Stimulated activated CD4-positive, alpha-beta T cell treated with anti-CD3 and anti-CD28 coated beads, Interleukin-1b, Interleukin-23, amount 100 ng/mL, for 4 hours (primary cell): ENCODE measurements around the gene SPSB4.
"Not testable (repeated sequence)": the region's sequence is repeated elsewhere in the genome, so short reads cannot be mapped to it uniquely, and the experiment has no call there.

Experiments
- DNase-seq, 2 donors: peaks; one replicate each; pipeline ENCODE4 v3.0.0-alpha.2; 2020; ENCODE audit warnings: low read depth in 2 of 2

Gene SPSB4

DNA sequence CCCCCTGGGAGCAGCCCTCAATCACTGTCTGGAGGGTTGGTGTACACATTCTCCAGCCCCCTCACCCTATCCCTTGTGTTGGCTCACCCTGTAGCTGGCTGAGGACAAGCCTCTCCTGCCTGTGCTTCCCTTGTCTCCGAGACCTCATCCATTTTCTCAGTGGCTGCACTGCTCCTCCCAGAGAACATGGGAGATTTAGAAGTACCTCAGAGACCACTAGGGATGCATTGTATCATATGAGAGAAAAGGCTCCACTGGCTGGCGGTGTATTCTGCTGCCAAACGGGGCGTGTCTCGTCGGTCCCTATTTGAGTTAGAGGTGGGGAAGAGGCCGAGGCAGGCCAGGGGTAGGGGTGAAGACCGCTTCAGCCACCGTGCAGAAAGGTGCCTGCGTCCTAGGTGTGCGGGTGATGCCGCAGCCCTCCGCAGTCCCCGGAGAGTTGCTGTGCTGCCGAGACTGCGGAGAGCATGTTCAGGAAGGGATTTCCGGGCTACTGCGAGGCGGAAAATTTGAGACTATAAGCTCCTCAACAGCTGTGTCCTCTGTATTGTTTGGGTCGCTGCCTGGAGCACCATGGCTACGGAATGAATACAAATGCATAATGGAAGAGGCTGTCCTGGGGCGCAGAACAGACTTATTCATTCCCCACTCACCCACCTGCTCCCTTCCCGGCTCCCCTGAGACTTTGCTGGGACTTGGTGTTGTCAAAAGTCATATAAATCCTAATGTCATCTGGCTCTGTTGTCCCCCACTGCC is 43.8 kb downstream of the SPSB4 start:
- DNase-seq: no peak

DNA sequence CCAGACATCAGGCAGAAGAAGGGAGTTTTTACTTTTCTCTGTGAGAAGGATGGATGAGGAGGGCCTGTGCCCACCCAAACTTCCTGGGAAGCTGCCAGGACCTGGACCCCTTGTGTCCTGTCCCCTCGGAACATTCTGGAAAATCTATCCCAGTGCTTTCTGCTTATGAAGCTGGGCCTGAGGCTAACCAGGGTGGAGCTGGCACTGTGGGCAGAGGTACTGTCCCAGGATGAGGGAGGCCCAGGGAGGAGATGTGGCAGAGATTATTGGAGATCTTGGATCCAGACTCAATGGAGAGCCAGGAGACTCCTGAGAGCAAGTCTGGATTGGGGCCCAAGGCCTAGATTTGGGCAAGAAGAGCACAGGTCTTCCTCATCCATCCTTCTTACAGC is 44.4 kb downstream of the SPSB4 start:
- DNase-seq: no peak

DNA sequence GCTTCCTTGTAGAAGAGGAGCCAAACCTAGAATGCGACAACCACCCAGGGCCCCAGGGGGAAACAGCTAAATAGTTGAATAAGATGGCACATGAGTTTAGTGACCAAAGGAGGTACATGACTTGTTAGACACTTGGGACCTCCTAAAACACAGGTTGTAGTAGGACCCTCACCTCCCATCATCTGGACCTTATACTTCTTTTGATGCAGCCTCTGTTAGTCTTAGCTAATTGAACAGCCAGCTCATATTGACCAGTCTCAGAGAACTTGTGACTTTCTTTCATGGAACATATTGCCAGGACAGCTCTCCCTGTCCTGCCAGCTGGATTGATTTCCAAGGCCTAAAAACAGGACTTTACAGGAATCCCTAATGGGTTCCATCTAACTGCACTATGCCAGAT is 45.0 kb downstream of the SPSB4 start:
- DNase-seq: no peak

DNA sequence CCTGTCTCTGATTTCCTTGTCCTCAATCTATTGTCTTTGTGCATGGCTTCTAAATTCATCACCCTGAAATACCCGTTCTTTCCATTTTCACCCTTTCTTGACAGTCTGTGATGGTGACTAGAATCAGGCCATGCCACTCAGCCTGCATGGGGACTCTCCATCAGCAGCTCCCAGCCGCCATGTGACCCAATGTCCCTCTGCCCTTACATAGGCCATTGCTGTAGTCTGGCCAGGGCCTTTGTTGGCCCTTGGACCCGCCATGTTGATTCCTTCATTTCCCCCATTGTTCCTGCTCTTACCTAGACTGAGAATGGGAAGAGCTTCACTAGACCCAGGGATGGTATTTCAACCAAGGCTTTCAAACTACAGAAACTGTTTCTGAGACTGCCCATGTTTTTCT is 45.8 kb downstream of the SPSB4 start:
- no peak for DNase-seq

DNA sequence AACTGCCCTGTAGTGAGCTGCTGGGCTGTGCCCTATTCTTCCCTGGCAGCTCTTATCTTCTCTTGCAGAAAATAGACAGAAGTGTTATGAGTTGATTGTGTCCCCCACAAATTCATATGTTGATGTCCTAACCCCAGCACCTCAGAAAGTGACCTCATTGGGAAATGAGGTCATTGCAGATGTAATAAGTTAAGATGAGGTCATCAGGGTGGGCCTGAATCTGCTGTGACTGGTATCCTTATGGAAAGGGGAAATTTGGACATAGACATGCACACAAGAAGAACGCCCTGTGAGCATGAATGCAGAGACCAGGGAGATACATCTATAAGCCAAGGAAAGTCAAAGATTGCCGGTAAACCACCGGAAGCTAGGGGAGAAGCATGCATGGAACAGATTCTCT is 49.0 kb downstream of the SPSB4 start:
- no peak for DNase-seq

DNA sequence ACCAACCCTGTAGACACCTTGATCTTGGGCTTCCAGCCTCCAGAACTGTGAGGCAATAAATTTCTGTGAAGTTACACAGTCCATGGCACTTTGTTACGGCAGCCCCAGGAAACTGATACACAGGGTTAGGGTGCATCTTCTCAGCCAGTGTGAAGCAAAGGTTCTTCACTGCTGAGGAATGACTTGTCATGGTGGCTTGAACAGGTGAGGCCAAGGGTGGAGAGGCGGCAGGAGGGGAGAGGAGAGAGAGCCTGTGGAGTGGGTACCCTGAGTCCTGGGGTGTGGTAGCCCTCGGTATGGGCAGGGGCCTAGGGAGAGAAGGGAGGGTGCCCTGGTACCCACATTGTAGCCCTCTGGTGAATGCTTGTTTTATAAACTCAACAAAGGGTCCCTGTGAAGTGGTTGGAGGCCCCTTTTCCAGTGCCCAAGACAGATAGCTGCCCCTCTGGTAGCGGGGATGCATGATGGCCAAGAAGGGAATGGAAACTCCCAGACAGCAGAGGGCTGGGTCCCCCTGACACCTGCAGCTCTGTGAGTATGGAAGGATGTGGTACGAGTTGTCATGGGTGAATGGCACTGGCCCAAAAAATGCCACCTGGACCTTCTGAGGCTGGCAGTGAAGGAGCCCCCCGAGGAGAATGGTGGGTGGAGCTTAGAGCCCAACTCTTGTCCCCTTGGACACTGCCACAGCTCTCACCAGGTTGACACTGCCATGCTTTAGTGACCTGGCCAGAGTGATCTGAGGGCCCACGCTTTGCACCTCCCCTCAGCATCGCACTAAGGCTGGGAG is 49.6 kb downstream of the SPSB4 start:
- DNase-seq: no peak

DNA sequence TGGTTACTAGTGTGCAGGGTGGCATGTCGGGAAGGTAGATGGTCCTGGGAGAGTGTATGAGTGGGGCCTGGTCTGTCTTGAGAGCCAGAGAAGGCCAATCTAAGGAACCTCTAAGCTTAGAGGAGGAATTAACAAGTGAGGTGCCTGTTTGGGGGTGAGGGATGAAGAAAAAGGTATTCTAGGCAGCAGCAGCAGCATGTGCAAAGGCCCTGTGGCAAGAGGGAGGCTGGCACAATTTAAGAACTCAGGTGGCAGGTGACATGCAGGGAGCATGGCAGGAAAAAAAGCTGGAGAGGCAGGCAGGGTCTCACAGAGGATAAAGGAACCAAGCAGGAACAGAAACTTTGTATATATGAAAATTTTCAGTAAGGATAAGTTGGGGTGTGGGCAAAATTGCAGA is 51.2 kb downstream of the SPSB4 start:
- DNase-seq: no peak

DNA sequence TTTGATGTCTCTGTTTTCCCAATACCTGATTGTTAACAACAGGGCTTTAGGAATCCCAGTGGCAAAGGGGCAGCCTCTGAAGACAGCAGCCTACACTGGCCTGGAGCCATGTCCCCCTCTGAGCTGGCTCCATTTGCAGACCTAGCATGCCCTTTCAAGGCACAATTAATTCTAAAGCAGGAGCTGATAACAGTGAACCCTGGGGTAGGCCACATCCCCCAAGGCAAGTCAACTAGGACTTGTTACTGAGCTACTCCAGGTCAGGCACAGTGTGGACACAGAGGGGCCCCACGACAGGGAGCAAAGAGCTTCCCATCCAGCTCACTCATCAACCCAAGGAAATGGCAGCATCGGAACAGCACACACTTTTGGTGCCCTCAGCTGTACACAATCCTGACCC is 51.9 kb downstream of the SPSB4 start:
- DNase-seq: no peak

DNA sequence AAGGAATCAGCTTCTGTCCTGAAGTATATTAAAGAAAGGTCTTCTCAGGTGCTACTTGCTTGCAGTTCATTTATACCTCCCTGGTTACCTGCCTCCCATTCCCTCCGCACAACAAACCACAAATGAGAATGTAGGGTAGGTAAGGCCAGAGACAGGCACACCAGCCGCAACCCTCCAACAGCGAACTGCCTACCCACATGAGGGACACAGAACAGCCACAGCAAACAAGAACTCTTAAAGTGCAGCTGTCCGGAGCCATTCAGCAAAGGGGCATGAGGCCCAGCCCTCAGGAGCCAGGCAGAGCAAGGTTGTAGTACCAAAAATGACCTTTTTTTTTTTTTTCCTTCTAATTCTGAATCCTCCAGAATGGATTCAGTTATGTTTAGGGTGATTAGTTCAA is 52.4 kb downstream of the SPSB4 start:
- no peak for DNase-seq

DNA sequence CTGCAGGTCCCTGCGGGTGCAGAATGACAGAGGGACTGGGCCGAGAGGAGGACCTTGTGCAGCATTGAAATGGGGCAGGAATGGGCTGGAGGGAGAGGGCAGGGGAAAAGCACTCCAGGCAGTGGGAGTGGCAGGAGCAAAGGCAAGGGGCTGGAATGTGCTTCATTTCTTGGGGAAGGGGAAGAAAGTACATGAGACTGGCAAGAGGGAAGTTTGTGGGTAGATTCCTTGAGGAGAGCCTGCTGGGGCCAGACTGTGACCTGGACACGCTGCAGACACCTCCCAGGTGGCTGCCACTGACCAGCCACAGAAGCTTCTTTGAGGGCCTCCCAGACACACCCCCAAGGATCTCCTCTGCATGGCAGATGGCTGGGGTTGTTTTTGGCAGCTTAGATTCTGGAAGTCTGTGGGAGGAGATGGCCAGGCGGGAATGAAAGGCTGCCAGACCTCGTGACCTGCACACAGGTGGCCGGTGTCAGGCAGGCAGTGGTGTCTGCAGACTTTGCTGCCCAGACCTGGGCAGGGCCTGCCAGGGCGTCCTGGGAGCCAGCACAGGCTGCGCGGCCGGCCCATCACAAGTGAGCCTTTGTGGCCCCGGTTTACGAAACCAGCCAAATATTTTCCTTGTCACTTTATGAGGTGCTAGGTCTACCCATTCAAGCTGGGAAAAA is 53.1 kb downstream of the SPSB4 start:
- no peak for DNase-seq

DNA sequence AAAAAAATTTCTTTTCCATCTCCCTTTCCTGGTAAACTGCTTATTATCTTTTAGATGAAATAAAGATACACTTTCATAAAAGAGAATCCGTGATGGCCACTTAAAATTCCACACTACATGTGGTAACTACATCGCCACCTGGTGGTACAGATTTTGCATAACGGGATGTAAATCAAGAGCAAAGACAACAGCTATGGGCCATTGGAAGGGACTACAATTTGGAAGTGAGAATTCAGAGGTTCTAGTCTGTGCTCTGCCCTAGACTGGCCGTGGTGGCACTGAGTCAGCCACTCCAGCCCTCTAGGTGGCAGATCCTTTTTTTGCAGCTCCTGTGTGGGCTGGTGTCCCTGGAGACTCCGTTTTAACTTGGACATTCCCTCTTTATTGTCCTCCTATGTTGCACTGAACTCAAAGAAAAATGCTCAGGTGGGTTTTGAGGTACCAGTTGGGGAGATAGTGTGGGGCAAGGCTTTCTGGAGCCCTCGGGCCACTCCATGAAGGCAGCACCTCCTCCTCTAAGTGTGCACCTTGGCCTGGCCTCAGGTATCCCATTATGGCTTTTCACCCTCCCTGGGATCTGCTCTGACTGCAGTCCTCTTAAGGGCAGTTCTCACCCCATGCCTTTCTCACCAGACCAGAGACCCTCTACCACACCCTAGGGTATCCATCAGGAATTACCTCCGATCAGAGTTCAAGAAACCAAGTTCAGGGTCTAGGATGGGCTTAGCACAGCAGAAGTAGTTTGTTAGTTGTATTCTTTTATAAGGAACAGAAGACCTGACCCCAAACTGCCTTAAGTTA is 54.9 kb downstream of the SPSB4 start:
- DNase-seq: peak; percentile 7 to 42

DNA sequence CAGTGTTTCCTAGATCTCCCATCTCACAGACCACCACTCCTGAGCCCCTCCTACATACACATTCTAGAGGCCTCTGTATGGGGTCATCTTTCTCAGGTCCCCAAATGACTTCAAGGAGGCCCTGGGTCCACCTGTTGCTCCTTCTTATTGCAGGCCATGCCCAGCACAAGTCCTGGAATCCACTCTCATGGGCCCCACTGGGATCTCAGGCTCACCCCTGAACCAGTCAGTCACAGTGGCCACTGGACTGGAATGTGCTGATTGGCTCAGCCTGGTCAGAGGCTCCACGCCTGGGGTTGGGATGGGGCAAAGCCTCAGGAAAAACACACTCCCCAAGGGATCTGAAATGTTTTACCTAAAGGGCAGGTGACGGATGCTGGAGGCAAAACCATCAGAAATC is 55.7 kb downstream of the SPSB4 start:
- DNase-seq: no peak

DNA sequence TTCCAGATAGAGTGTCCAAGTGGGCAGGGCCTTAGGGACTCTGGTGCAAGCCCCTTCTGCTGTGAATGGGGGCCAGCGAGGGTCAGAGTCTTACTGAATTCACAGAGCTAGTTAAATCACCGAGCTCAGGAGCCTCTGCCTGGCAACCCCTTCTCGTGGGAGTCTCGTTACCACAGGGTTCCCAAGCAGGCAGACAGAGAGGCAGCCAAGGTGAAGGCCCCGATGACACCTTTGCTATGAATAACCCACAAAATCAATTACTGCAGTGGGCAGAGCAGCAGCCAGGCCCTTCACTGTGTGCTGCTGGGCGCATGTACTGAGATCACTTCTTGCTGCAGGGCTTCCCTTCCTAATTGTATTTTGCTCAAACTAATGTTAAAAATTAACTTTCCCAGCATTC is 56.9 kb downstream of the SPSB4 start:
- DNase-seq: no peak

DNA sequence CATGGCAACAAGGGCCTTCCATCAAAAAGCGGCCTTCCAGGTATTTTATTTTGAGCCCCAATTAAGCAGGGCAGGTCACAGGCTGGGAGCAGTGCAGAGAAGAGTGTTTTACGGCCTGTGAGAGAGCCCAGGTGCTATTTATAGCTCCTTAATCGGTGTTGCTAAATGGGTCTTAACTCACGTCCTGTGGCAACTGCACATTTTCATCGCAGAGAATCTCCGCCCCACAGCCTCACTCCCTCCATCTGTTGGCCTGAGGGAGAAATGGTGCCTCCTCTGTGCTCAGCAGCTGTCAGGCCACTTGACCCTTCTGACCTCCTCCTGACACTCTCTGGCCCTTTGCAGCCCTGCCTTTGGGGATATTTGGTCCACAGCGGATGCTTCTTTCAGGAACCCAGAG is 58.6 kb downstream of the SPSB4 start:
- DNase-seq: no peak

DNA sequence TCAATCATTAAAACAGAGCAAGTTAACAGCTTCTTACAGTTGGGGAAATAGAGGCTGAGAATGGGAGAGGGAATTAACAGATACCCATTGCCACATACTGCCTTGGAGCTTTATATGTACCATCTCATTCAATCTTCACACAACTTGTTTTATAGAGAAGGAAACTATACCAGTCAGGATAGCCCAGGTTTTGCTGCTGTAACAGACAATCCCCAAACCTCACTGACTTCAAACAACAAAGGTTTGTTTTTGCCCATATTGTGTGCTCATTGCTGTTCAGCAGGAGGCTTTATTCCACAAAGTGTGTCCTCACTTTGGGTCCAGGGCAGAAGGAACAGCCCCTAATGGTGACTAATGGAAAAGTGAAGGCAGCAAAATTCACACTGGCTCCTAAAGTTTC is 59.2 kb downstream of the SPSB4 start:
- no peak for DNase-seq

DNA sequence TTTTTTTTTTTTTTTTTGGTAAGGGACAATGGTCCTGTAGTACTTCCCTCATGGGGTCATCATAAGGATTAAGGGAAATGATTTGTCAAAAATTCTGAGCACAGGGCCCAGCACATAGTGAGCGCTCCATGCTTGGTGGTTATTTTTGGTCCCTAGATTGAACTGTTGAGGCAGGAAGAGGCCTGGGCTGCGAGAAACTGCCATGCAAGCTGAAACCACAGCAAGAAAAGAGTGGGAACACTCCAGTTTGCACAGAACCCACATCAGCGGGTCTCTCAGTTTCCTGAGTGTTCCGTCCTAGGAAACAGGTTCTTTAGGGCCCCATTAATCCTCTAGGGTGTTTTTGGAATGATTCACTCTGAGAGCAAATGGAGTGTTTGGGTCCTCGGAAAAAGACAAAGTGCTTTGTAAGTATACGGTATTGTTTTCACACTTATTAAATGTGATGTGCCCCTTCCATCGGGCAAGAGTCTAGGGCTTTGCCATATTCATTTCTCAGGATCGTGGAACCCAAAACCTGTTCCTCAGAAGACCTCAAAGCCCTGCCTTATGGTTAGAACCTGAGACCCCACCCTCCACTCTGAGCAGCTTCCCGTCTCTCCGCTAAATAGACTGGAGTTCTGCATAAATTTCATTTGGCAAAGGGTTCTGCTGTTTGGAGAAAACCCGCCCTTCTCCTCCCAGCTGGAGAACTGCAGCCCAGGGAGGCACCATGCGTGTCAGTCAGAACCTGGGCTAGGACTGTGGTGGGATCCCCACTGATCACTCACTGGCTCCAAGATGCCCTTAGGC is 60.4 kb downstream of the SPSB4 start:
- DNase-seq: no peak

DNA sequence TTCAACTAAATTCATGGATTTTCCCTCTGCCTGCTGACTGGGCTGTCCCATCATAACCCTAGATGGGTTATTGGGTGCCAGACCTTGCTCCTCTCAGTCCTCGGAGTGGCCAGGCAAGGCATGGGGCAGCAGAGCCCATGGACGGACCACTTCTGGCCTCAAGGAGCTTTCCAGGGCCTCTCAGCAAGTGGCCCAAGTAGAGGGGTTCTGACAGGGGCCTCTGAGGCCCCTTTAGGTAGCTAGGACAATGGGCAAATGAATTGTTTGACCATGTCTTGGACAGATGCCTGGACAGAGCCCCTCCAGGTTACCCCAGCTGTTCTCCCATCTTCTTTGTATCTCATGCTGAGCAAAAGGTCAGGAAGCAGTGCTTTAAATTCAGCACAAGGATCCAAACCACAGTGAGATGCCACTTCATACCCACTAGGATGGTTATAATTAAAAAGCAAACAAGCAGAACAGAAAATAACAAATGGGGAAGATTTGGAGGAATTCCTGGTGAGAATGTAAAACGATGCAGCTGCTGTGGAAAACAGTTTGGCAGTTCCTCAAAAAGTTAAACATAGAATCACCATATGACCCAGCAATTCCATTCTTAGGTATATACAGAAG is 61.6 kb downstream of the SPSB4 start:
- DNase-seq: no peak

DNA sequence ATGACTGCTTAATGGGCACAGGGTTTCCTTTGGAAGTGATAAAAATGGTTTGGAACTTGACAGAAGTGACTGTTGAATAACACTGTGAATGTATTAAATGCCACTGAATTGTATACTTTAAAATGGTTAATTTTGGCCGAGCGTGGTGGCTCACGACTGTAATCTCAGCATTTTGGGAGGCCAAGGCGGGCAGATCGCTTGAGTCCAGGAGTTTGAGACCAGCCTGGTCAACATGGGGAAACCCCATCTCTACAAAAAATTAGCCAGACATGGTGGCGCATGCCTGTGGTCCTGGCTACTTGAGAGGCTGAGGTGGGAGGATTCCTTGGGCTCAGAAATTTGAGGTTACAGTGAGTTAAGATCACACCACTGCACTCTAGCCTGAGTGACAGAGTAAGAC is 62.5 kb downstream of the SPSB4 start:
- DNase-seq: not testable (repeated sequence)

DNA sequence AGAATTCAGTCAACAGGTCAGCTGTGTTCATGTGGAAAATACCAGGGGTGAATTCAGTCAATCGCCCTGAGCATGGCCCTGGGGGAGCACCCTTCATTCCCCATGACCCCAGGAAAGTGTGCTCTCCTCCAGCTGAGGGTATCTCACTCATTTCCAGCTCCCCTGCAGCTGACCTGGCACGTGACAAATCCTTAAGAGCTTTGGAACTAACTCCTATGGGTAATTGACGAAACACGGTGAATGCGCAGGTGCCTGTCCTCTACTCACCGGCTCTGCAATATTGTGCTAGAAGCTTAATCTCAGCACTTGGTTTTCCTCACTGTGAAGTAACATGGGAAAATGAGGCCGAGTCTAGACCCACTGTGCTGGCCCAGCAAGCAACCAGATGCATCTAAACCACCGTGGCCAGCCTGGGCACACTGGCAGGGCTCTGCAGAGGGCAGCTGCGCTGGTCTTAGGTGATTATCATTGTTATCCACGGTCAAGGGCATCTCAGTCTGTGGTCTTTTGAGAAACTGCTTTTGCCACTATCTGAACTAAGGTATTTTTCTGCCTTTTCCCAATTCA is 63.1 kb downstream of the SPSB4 start:
- no peak for DNase-seq

DNA sequence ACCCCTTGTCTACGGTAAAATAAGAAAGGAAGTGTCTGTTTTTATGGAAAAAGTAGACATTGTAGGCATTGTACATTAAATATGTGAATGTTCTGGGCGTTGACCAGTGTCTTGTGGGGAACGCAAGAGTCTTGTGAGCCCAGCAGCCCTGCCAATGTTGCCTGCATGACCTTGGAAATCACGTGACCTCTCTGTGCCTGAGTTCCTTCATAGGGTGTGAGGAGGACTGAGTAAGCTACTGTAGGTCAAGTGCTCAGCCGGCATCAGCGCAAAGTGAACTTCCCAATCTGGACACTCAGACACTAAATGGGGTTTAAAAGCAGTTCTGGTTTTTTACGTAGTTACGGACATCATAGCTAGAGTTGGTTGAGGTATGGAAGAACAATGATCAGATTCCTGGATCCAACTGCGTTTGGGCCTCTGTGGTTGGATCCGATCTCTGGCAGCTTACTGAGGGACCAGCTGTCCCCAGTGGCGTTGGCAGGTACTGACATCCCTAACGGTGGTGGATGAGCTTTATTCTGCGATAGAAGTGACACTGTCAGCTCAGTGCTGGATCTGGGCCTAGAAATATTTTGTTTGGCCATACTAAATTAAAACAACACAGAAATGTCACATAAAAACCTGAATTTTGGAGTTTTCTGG is 63.8 kb downstream of the SPSB4 start:
- no peak for DNase-seq
